VCaP (cell line): Measurements from ENCODE around the gene SLC6A13.
A peak's percentile ranks its signal among the peaks of the same experiment; 100 is the strongest.
"Not testable (repeated sequence)": the region's sequence is repeated elsewhere in the genome, so short reads cannot be mapped to it uniquely, and the experiment has no call there.

ENCODE experiments used
- H3K27ac ChIP-seq: fragments of 450-650 bp; 2 replicates; pipeline ENCODE4 v1.5.1; 2017
- TF ChIP-seq, protein P1 (sequence below): fragments of 450-650 bp; conservative IDR thresholded peaks from 2 replicates; pipeline ENCODE4 v1.5.1; 2017; ENCODE audit warnings: mild to moderate bottlenecking, moderate library complexity

SLC6A13 gene

DNA sequence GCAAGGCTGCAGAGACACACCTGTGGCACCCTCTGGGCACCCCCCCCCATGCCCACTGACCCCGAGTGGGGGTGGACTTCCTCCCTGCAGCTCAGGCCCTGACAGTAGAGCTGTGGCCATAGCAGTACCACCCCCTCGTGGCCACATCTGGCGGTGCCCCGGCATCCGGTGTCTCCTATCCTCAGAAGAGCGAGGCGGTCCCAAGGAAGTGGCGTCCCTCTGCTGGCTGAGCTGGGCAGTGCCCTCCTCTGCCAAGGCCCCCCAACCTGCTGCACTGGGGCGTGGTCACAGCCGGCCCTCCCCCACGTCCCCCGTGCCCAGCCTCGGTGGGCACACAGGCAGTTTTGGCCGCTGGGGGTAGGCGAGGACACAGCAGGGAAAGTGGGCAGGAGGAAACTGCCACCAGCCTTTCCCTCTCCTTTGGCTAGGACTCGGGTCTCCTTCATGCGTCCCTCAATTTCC is 42.7 kb downstream of the SLC6A13 start:
- TF ChIP-seq, protein P1, sequence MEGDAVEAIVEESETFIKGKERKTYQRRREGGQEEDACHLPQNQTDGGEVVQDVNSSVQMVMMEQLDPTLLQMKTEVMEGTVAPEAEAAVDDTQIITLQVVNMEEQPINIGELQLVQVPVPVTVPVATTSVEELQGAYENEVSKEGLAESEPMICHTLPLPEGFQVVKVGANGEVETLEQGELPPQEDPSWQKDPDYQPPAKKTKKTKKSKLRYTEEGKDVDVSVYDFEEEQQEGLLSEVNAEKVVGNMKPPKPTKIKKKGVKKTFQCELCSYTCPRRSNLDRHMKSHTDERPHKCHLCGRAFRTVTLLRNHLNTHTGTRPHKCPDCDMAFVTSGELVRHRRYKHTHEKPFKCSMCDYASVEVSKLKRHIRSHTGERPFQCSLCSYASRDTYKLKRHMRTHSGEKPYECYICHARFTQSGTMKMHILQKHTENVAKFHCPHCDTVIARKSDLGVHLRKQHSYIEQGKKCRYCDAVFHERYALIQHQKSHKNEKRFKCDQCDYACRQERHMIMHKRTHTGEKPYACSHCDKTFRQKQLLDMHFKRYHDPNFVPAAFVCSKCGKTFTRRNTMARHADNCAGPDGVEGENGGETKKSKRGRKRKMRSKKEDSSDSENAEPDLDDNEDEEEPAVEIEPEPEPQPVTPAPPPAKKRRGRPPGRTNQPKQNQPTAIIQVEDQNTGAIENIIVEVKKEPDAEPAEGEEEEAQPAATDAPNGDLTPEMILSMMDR = peak; percentile 73
- H3K27ac ChIP-seq = no peak overlapping the region

DNA sequence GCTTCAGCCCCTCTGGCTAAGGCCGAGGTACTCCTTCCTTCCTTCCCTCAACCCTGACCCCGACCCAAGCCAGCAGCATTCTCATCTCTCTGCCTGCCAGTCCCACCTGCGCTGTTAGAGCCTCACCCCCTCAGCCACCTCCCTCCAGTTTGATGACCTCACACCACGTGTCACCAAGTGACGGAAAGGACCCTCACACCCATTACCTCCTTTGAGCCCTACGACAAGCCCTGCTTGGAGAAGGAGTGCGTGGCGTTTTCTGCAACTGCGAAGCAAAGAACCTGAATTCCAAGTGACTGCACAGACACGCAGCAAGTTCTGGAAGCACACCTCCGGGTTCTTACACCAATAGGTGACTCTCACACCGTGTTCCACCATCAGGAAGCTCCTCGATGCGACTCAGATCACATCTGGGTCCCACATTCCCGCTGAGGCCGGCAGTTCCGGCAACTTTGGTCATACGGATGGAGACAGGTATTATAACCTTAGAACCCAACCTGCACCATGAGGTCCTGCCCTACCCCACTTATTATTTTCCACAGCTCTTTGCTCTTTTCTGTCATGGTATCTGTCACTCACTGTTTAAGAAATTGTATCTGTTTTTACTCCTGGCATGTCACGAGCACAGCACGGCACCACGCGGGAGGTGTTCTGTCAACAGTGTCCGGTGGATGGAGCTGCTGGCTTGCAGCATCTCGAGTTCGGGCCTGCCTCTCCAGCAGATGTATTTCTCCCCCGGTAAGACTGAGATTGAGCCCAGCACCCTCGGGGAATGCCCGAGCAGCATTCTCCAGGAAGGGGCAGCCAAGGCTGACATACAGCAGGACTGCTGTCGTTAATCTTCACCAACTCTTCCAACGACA is 43.7 kb downstream of the SLC6A13 start:
- TF ChIP-seq, protein P1 = no peak
- H3K27ac ChIP-seq = no peak overlapping the region

DNA sequence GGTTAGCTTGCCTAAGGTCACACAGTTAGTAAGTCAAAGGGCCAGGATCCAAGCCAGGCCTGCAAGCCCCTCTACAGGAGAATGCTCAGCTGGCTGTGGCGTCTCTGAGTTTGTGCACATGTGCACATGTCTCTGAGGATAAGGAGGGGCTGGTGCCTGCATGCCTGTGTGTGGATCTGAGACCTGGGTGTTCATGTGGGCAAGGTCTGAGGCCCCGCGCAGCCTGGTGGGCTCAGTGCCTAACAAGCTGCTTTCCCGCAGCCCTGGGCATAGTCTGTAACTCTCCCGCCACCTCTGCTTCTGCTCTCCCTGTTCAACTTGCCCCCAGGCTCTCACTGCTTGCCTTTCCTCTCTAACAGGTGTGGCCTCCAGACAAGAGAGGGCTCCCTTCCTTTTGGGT is 44.4 kb downstream of the SLC6A13 start:
- no peak overlapping the region for H3K27ac ChIP-seq
- TF ChIP-seq, protein P1 = no peak

DNA sequence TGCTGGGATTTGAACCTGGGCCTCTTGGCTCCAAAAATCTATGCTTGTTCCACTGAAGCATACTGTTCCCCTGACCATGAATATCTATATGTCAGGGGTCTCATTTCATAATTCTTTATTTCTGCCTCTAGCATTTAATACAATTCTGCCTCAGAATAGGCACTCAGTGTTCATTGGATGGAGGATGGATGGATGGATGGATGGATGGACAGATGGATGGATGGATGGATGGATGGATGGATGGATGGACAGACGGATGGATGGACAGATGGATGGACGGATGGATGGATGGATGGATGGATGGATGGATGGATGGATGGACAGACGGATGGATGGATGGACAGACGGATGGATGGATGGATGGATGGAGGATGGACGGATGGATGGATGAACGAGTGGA is 45.6 kb downstream of the SLC6A13 start:
- H3K27ac ChIP-seq = not testable (repeated sequence)

DNA sequence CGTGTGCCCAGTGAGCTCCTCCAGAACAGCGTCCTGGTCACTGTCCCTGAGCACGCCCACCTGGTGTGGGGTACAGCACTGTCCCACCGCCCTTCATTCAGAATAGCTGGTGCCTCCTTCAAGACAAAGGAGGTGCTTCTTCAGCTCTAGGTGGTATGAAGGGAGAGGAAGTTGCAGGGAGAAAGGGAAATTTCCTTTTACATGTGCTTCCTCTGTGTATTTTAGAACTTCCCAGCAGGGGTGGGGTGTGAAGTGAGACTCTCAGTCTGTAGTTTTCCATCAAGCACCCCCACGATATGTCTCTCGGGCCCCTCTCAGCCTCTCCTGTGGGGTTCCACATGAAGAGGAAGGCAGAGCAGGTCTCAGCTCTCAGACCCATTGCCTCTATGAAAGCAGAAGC is 47.5 kb downstream of the SLC6A13 start:
- H3K27ac ChIP-seq = no peak overlapping the region
- TF ChIP-seq, protein P1 = no peak

DNA sequence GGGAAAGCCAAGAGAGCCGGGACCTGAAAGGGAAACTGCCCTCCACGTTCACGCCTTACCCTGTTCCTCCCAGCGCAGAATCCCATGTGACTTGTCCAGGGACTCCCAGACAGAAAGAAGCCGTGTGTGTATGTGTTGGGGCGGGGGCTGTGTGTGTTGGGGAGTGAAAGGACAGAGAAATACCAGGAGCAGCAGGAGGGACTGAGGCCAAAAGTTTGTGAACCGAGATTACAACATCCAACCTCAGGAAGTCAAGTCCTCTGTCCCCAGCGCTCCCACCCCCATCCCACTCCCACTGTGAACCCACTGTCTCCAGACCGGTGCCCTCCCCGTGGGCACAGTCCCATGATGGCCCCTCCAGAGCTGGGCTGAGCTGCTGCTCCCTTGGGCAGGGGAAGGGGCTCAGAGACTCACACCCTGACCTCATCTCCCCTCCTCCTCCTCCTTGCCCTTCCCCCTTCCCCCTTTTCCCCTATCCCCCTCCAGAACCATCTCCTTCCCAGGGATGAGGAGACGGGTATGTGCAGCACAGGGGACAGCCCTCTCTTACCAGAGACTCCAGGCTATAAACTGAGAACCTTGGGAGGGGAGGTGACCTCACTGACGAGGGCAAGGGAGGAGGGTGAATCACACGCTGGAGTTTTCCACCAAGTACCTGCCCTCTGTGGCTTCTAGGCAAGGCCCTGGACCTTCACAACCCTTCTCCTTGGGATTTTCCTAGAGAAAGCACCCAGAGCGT is 48.5 kb downstream of the SLC6A13 start, which contains the start of gene SLC6A12:
Gene SLC6A12, minus strand, starts transcription at position 155 of the 739 bp plus-strand sequence. CDS start 4,171 bp downstream, outside the sequence.
- no peak within 1 kb of the TSS for H3K27ac ChIP-seq
- TF ChIP-seq, protein P1 = no peak

DNA sequence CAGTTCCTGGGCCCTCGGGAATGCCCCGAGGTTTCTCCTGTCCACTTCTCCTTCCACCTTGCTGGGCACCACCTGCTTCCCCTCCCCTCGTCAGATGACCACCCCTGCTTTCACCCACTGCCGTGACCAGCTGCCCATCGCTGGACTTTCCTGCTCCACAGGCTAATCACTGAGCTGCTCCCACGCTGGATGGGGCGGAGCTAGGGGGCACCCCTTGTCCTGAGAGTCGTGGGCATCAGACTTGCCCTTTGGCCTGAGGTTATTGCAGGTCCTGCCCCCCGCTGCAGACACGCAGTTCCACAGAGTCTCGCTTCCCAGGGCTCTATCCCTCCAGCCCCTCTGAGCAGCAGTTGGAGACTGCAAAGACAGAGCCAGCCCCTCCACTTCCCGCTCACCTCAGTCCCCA is 49.1 kb downstream of the SLC6A13 start:
- TF ChIP-seq, protein P1 = no peak
- no peak overlapping the region for H3K27ac ChIP-seq
